Activated B cell treated with CpG ODN at 0.5 μM for 24 hours (primary cell): ENCODE results near the gene IRAK4. TPM values are rescaled to one million over a fixed set of nuclear protein-coding genes. Genes with fewer than 3 reads are reported as not detected.
A peak's percentile ranks its signal among the peaks of the same experiment; 100 is the strongest.

Source experiments
- ATAC-seq: fragments of 200-7000 bp; cut with Tn5 transposase; one replicate; pipeline ENCODE4 v1.10.0; 2021; ENCODE audit warnings: low read depth, mild to moderate bottlenecking, moderate library complexity
- CTCF ChIA-PET: fragments of 350-600 bp; sonication (Branson Sonifier 250); formaldehyde crosslinking; loops from one replicate; lab custom pipeline; 2021; ENCODE audit warnings: antibody characterized with exemption; lab: Charles Lee
- POLR2A ChIA-PET: fragments of 350-600 bp; sonication (Branson Sonifier 250); formaldehyde crosslinking; loops from one replicate; lab custom pipeline; 2021; ENCODE audit warnings: antibody characterized with exemption; lab: Charles Lee
- DNase-seq: peaks from one replicate; pipeline ENCODE4 v3.0.0; 2022
- H3K27ac Mint-ChIP-seq: one replicate; pipeline ENCODE4 v1.8.0; 2020; ENCODE audit warnings: mixed read lengths
- H3K27me3 Mint-ChIP-seq: one replicate; pipeline ENCODE4 v1.8.0; 2021; ENCODE audit warnings: mixed read lengths
- H3K36me3 Mint-ChIP-seq: one replicate; pipeline ENCODE4 v1.8.0; 2021; ENCODE audit warnings: low read depth, mixed read lengths
- H3K4me1 Mint-ChIP-seq: one replicate; pipeline ENCODE4 v1.8.0; 2021; ENCODE audit warnings: mixed read lengths
- H3K4me3 Mint-ChIP-seq: one replicate; pipeline ENCODE4 v1.8.0; 2020; ENCODE audit warnings: mild to moderate bottlenecking, mixed read lengths
- H3K9me3 Mint-ChIP-seq: one replicate; pipeline ENCODE4 v1.8.0; 2020; ENCODE audit warnings: mixed read lengths
- intact Hi-C: fragments of 100-400 bp; cut with micrococcal nuclease; formaldehyde crosslinking; loops from one replicate; pipeline ENCODE4 v1.15.1; 2024
- total RNA-seq: library from RNA; stranded (reverse); gene quantifications from 2 replicates; pipeline ENCODE4 v1.2.3, GENCODE V29; 2022
- TF ChIP-seq, protein P1 (sequence below): fragments of 200-600 bp; IDR thresholded peaks from one replicate; pipeline ENCODE4 v1.8.0; 2022; ENCODE audit warnings: antibody characterized with exemption, mild to moderate bottlenecking

The IRAK4 gene
- total RNA-seq, 1 donor from 2014 or later = 40.8 TPM

DNA sequence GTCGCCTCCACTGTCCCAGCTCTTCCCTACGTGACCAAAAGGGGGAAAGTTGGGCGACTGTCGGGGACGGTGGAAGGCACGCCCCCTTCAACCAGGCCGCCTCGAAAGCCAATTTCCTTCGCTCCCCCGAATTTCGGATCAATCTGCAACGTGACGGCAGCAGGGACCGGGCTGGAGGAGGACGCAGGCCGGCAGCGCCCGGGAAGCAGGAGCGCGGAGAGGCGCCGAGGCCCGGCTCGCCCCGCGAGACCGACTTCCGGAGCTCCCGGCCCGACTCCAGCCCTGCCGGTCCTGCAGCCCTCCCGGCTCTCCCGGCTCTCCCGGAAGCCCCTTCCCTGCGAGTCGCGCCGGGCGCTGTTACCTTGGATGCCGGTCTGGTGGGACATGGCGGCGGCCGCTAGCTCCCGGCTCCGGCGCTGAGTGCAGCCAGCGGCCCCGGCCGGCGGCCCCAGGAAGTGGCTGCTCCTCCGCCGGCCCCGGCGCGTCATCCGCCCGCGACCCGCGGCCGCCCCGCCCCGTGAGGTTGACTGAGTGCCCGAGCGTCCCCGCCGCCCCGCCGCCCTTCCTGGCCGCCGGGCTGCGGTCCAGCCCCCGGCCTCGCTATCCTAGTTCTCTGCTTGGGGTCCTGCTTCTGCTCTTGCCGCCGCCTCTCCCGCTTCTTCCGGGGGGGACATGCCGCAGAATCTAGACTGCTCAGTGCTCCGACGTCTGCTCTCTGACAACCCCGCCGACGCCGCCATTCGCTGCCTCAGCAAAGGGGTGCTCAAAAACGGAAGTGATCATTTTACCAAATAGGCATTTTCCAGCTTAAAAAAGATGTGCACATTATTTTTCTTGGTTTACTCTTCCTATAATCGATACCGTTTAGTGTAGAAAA, 47.3 kb downstream of the IRAK4 start, which contains the start of gene TWF1:
TSS of gene TWF1 (minus strand) at position 458 of the 877 bp plus-strand sequence. CDS start at position 386, 72 bp downstream.
- POLR2A ChIA-PET = interaction anchor here (0.6 to 3.7 kb wide), 15 partner anchors 10 to 654 kb away, joined by 3 to 50 read pairs (median 4); partner anchors contain the start of genes IRAK4, PUS7L and TMEM117
- intact Hi-C loops = loop anchor here (1.0 to 10.0 kb wide), 6 partner anchors 15 to 1571 kb away; partner anchors contain the start of genes IRAK4, PPHLN1, PUS7L and TMEM117
- Mint-ChIP-seq H3K4me1 (peaks cover 31% of the 10 kb centered on the region), H3K4me3 (peak within 1 kb of the TSS; percentile 100), H3K9me3 (no peaks in the 10 kb centered on the region), H3K27me3 (no peaks in the 10 kb centered on the region), H3K36me3 (peaks cover 19% of the 10 kb centered on the region), H3K27ac (peak within 1 kb of the TSS; percentile 100)
- ATAC-seq = peak; percentile 92
- CTCF ChIA-PET = interaction anchor here (0.8 to 2.2 kb wide), 4 partner anchors 28 to 77 kb away, joined by 3 to 6 read pairs (median 5); no protein-coding TSS in a partner anchor
- DNase-seq = peak; percentile 94
- TF ChIP-seq, protein P1, sequence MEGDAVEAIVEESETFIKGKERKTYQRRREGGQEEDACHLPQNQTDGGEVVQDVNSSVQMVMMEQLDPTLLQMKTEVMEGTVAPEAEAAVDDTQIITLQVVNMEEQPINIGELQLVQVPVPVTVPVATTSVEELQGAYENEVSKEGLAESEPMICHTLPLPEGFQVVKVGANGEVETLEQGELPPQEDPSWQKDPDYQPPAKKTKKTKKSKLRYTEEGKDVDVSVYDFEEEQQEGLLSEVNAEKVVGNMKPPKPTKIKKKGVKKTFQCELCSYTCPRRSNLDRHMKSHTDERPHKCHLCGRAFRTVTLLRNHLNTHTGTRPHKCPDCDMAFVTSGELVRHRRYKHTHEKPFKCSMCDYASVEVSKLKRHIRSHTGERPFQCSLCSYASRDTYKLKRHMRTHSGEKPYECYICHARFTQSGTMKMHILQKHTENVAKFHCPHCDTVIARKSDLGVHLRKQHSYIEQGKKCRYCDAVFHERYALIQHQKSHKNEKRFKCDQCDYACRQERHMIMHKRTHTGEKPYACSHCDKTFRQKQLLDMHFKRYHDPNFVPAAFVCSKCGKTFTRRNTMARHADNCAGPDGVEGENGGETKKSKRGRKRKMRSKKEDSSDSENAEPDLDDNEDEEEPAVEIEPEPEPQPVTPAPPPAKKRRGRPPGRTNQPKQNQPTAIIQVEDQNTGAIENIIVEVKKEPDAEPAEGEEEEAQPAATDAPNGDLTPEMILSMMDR = no peak

DNA sequence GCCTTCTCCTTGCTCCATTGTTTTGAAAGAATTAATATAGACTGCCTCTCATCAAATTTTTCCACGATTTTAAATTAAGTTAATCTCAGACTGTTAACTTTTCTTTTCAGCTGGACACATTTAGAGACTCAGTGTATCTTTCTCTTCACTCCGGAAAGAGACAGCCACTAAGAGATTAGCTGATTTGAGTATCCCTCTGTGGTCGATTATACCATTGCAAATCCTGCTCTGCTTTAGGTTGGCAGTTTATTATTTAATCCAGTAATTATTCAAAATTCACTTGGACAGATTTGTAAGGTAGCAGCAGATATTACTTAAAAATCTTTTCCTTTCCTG, 48.0 kb downstream of the IRAK4 start:
- ChIA-PET CTCF (interaction anchor here (0.8 to 2.2 kb wide), 3 partner anchors 28 to 75 kb away, joined by 3 to 6 read pairs (median 5); no protein-coding TSS in a partner anchor), POLR2A (interaction anchor here (0.6 to 3.7 kb wide), 13 partner anchors 10 to 655 kb away, joined by 3 to 50 read pairs (median 5); partner anchors contain the start of genes IRAK4, PUS7L and TMEM117)
- DNase-seq (no peak), ATAC-seq (no peak)
- Mint-ChIP-seq H3K27ac (peak overlapping the region; percentile 100), H3K36me3 (peaks cover 18% of the 10 kb centered on the region), H3K4me3 (peak overlapping the region; percentile 100), H3K27me3 (no peaks in the 10 kb centered on the region), H3K4me1 (peaks cover 31% of the 10 kb centered on the region), H3K9me3 (no peaks in the 10 kb centered on the region)
- intact Hi-C loops = loop anchor here (1.0 to 10.0 kb wide), 5 partner anchors 30 to 1572 kb away; partner anchors contain the start of genes IRAK4, PPHLN1, PUS7L and TMEM117
- TF ChIP-seq, protein P1 = no peak

DNA sequence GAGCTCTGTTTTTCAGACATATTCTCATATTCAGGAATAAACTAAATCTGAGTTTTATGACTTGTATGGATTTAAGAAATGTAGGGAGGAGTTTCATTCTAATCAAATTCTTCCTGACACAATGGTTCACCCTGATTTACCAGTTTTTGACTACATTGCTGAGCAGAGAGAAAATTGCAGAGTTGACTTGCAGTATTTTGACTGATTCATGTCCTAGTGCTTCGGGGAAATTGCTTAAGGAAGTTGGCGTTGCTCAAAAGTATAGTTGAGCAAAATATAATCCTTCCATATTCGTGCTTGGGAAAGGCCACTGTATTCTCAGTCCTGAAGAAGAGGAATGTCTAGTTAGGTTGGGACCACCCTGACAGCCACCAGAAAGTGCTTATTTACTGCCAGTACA, 48.6 kb downstream of the IRAK4 start:
- no peaks in the 10 kb centered on the region for H3K27me3 Mint-ChIP-seq
- POLR2A ChIA-PET = interaction anchor here (0.8 to 3.7 kb wide), 5 partner anchors 17 to 49 kb away, joined by 3 to 50 read pairs (median 15); partner anchors contain the start of genes IRAK4, PUS7L and TMEM117
- peak overlapping the region; percentile 100 for H3K27ac Mint-ChIP-seq
- TF ChIP-seq, protein P1 = no peak
- no peaks in the 10 kb centered on the region for H3K9me3 Mint-ChIP-seq
- no peak for DNase-seq
- H3K36me3 Mint-ChIP-seq = peaks cover 14% of the 10 kb centered on the region
- peaks cover 31% of the 10 kb centered on the region for H3K4me1 Mint-ChIP-seq
- CTCF ChIA-PET = no interaction called here
- intact Hi-C loops = loop anchor here (10.0 kb wide), 1 partner anchor 1573 kb away; the partner anchor contains the start of gene YAF2
- H3K4me3 Mint-ChIP-seq = no peak overlapping the region
- no peak for ATAC-seq

DNA sequence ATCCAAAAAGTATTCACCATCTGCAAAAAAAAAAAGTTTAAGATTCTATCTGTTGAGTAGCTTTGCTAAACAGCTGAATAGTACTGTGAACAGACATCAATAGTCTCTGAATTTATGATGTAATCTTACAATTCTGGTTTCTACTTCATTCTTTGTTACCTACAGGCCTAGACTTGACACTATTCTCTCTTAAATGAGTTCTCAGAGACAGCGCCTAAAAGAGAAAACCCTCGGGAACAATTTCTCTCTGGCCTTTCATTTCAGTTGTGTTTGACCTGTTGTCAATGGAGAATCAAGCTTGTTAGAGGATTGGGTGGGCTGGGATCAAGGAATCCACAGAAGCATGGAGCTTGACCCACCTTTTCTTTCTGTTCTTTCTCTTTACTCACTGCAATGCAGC, 53.3 kb downstream of the IRAK4 start:
- TF ChIP-seq, protein P1 = no peak
- CTCF ChIA-PET = no interaction called here
- Mint-ChIP-seq H3K27ac (no peak overlapping the region), H3K36me3 (no peaks in the 10 kb centered on the region), H3K4me3 (no peak overlapping the region), H3K4me1 (peaks cover 3% of the 10 kb centered on the region), H3K27me3 (peaks cover 11% of the 10 kb centered on the region), H3K9me3 (no peaks in the 10 kb centered on the region)
- intact Hi-C loops = no loop called here
- ATAC-seq (no peak), DNase-seq (no peak)
- POLR2A ChIA-PET = no interaction called here
